Measurements from ENCODE around the gene MCTP1. TPM values are rescaled to one million over a fixed set of nuclear protein-coding genes. Genes with fewer than 3 reads are reported as not detected.

MCTP1 gene
- total and polyA plus RNA-seq, 2 experiments from 2014 or later = 0.23 TPM; not detected in 1

DNA sequence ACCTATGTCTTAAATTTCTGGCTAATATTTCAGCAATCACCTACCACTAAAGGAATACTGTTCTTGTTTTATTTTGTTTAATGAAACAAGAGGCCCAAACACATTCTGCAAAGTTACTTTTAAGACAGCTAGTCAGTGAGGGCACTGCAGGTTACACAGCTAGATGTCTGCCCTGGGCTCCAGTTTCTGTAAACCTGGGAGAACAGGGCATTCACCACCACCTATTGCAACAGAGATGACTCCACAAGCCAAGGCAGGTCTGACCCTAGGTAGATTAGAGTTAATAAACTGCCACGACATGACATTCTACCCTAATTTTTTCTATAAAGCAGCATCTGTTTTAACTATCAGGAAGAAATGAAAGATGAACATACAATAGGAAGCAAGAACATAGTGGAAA, 575.6 kb downstream of the MCTP1 start:
- Histone ChIP-seq H3F3A (ENCODE audit: insufficient read depth) (no peaks in the 10 kb centered on the region), H2AFZ (no peak overlapping the region), H3K79me2 (ENCODE audit: insufficient read depth) (no peaks in the 10 kb centered on the region), H3K4me3 (no peak overlapping the region), H4K20me1 (ENCODE audit: insufficient read depth) (no peaks in the 10 kb centered on the region), H3K27ac (no peak overlapping the region), H3K36me3 (ENCODE audit: low read depth) (no peaks in the 10 kb centered on the region), H3K27me3 (replicated peaks; ENCODE audit: insufficient read depth) (no peaks in the 10 kb centered on the region), H3K9ac (no peak overlapping the region), H3K4me1 (ENCODE audit: insufficient read depth) (no peaks in the 10 kb centered on the region), H3K4me2 (ENCODE audit: unreplicated experiment) (no peak overlapping the region), H3K9me2 (ENCODE audit: insufficient read depth) (no peaks in the 10 kb centered on the region), H3K9me3 (ENCODE audit: low read depth) (no peaks in the 10 kb centered on the region)
- WGBS, 2 experiments (ENCODE audit: low coverage in 1 of 2, low lambda C conversion rate in 2 of 2, missing lambda C conversion rate in 2 of 2) = 96 to 100% methylated on average over 1 of the region's 1 CpG
- TF ChIP-seq EZH2 (IDR thresholded peaks at IDR 0.05; ENCODE audit: insufficient read depth, poor library complexity, severe bottlenecking) = no peak
- no peak for TF ChIP-seq EZH2phosphoT487 (IDR thresholded peaks at IDR 0.05; ENCODE audit: insufficient read depth, low read depth)
- in situ Hi-C loops (cut with MboI) = no loop called here
- no peak for DNase-seq

DNA sequence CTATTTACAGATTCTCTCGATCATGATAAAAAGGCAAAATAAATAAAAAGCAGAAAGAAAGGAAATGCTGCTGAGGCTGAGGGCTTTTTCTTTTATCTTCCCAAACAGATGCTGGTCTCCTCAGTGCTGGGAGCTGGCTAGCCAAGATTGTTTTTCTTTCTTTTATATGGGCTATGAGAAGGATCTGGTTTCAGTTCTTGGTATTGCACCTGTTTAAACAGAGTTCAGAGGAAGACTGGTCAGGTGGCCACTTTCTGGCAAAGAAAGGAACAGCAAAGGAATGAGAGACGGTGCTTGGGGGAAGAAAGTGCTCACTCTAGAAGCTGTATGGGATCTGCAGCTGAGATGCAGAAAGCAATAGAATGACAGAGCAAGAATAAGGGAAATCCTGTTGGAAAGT, 577.5 kb downstream of the MCTP1 start:
- no peak overlapping the region for H3K4me2 ChIP-seq (ENCODE audit: unreplicated experiment)
- in situ Hi-C loops (cut with MboI) = no loop called here
- no peak for DNase-seq

DNA sequence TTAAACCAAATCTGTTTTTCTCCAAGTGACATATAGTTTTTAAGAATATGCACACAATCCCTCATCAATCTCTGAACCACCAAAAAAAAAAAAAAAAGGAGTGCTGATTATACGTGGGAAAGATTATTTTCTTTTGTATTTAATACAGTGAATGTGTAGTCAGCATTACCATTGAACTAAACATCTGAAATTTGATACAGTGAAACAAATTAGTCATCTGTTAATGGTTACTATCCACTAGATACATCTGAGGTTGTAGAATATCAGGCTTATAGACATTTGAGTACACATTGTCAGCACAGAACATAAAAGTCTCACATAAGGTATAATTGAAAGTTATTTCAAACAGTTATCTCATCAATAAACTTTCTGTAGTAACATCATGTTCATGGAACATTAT, 579.5 kb downstream of the MCTP1 start:
- no peaks in the 10 kb centered on the region for H3K27me3 ChIP-seq (replicated peaks; ENCODE audit: insufficient read depth)
- no peak overlapping the region for H2AFZ ChIP-seq
- no peaks in the 10 kb centered on the region for H3K36me3 ChIP-seq (ENCODE audit: low read depth)
- no peak overlapping the region for H3K4me3 ChIP-seq
- TF ChIP-seq EZH2phosphoT487 (IDR thresholded peaks at IDR 0.05; ENCODE audit: insufficient read depth, low read depth) (no peak), EZH2 (IDR thresholded peaks at IDR 0.05; ENCODE audit: insufficient read depth, poor library complexity, severe bottlenecking) (no peak)
- H4K20me1 ChIP-seq (ENCODE audit: insufficient read depth) = no peaks in the 10 kb centered on the region
- no peak overlapping the region for H3K4me2 ChIP-seq (ENCODE audit: unreplicated experiment)
- no peaks in the 10 kb centered on the region for H3K4me1 ChIP-seq (ENCODE audit: insufficient read depth)
- no peak for DNase-seq
- no peak overlapping the region for H3K27ac ChIP-seq
- no peaks in the 10 kb centered on the region for H3F3A ChIP-seq (ENCODE audit: insufficient read depth)
- H3K9me2 ChIP-seq (ENCODE audit: insufficient read depth) = no peaks in the 10 kb centered on the region
- no peaks in the 10 kb centered on the region for H3K79me2 ChIP-seq (ENCODE audit: insufficient read depth)
- in situ Hi-C loops (cut with MboI) = no loop called here
- H3K9ac ChIP-seq = no peak overlapping the region
- 57 to 58% methylated on average over 1 of the region's 1 CpG for WGBS, 2 experiments (ENCODE audit: low coverage in 1 of 2, low lambda C conversion rate in 2 of 2, missing lambda C conversion rate in 2 of 2)
- H3K9me3 ChIP-seq (ENCODE audit: low read depth) = no peaks in the 10 kb centered on the region

More for the DNA sequence above, 577.5 kb downstream of the MCTP1 start:
- Histone ChIP-seq H3K27ac (no peak overlapping the region), H4K20me1 (ENCODE audit: insufficient read depth) (no peaks in the 10 kb centered on the region), H3K9ac (no peak overlapping the region), H3K36me3 (ENCODE audit: low read depth) (no peaks in the 10 kb centered on the region), H3F3A (ENCODE audit: insufficient read depth) (no peaks in the 10 kb centered on the region), H3K4me3 (no peak overlapping the region), H3K27me3 (replicated peaks; ENCODE audit: insufficient read depth) (no peaks in the 10 kb centered on the region), H3K4me1 (ENCODE audit: insufficient read depth) (no peaks in the 10 kb centered on the region), H3K79me2 (ENCODE audit: insufficient read depth) (no peaks in the 10 kb centered on the region), H3K9me3 (ENCODE audit: low read depth) (no peaks in the 10 kb centered on the region), H3K9me2 (ENCODE audit: insufficient read depth) (no peaks in the 10 kb centered on the region), H2AFZ (no peak overlapping the region)
- TF ChIP-seq EZH2phosphoT487 (IDR thresholded peaks at IDR 0.05; ENCODE audit: insufficient read depth, low read depth) = no peak
- no peak for TF ChIP-seq EZH2 (IDR thresholded peaks at IDR 0.05; ENCODE audit: insufficient read depth, poor library complexity, severe bottlenecking)
- 44 to 50% methylated on average over 2 of the region's 2 CpGs for WGBS, 2 experiments (ENCODE audit: low coverage in 1 of 2, low lambda C conversion rate in 2 of 2, missing lambda C conversion rate in 2 of 2)

DNA sequence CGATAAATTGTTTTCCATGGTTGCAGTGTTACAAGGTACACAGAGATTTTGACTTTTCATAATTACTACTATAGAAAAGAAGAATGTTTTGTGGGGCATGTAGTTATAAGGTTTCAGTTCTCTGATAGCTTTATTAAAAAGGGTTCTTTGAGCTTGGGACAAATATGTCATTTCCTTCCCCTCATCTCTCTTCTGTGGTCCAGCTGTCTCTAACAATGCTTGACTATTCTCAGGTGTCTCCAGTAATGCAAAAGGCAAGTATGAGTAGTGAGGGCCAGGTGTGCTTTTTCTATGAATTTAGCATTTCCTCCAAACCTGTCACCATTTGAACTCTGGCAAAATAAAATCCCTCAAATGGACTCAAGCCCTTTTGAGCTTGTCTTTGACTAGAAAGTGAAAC, 582.2 kb downstream of the MCTP1 start:
- WGBS, 2 experiments (ENCODE audit: low coverage in 1 of 2, low lambda C conversion rate in 2 of 2, missing lambda C conversion rate in 2 of 2) = 100% methylated on average over 1 of the region's 1 CpG
- Histone ChIP-seq H3K27me3 (replicated peaks; ENCODE audit: insufficient read depth) (no peaks in the 10 kb centered on the region), H2AFZ (no peak overlapping the region), H3K4me1 (ENCODE audit: insufficient read depth) (no peaks in the 10 kb centered on the region), H3F3A (ENCODE audit: insufficient read depth) (no peaks in the 10 kb centered on the region), H4K20me1 (ENCODE audit: insufficient read depth) (no peaks in the 10 kb centered on the region), H3K27ac (no peak overlapping the region), H3K9me2 (ENCODE audit: insufficient read depth) (no peaks in the 10 kb centered on the region), H3K9ac (no peak overlapping the region), H3K36me3 (ENCODE audit: low read depth) (no peaks in the 10 kb centered on the region), H3K9me3 (ENCODE audit: low read depth) (no peaks in the 10 kb centered on the region), H3K4me2 (ENCODE audit: unreplicated experiment) (no peak overlapping the region), H3K79me2 (ENCODE audit: insufficient read depth) (no peaks in the 10 kb centered on the region), H3K4me3 (no peak overlapping the region)
- TF ChIP-seq EZH2phosphoT487 (IDR thresholded peaks at IDR 0.05; ENCODE audit: insufficient read depth, low read depth) (no peak), EZH2 (IDR thresholded peaks at IDR 0.05; ENCODE audit: insufficient read depth, poor library complexity, severe bottlenecking) (no peak)
- in situ Hi-C loops (cut with MboI) = no loop called here
- DNase-seq = no peak

DNA sequence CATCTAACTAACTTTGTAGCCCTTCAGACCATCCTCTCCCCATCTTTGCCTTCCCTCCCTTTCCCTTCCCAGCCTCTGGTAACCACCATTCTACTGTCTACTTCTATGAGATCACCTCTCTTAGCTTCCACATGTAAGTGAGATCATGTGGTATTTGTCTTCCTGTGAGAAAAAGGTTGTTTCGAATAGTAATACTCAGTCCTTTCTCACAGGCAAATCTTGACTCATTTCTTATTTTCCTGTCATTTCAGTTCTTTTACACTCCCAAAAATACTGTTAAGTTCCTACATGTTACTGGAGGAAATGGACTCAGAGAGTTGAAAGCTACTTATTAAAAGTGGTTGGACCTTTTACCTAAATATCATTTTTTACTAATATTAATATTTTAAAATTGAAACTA, 584.3 kb downstream of the MCTP1 start:
- no peak for DNase-seq
- Histone ChIP-seq H3F3A (ENCODE audit: insufficient read depth) (no peaks in the 10 kb centered on the region), H4K20me1 (ENCODE audit: insufficient read depth) (no peaks in the 10 kb centered on the region), H3K27me3 (replicated peaks; ENCODE audit: insufficient read depth) (no peaks in the 10 kb centered on the region), H3K4me1 (ENCODE audit: insufficient read depth) (no peaks in the 10 kb centered on the region), H3K36me3 (ENCODE audit: low read depth) (no peaks in the 10 kb centered on the region), H3K79me2 (ENCODE audit: insufficient read depth) (no peaks in the 10 kb centered on the region), H3K9ac (no peak overlapping the region), H3K9me3 (ENCODE audit: low read depth) (no peaks in the 10 kb centered on the region), H3K9me2 (ENCODE audit: insufficient read depth) (no peaks in the 10 kb centered on the region), H3K4me2 (ENCODE audit: unreplicated experiment) (no peak overlapping the region), H3K4me3 (no peak overlapping the region), H3K27ac (no peak overlapping the region), H2AFZ (no peak overlapping the region)
- no peak for TF ChIP-seq EZH2 (IDR thresholded peaks at IDR 0.05; ENCODE audit: insufficient read depth, poor library complexity, severe bottlenecking)
- no peak for TF ChIP-seq EZH2phosphoT487 (IDR thresholded peaks at IDR 0.05; ENCODE audit: insufficient read depth, low read depth)
- WGBS, 2 experiments (ENCODE audit: low coverage in 1 of 2, low lambda C conversion rate in 2 of 2, missing lambda C conversion rate in 2 of 2) = 97 to 100% methylated on average over 1 of the region's 1 CpG
- in situ Hi-C loops (cut with MboI) = no loop called here

Data from GM23248 (cell line).